Measurements from ENCODE around the gene GRK2. TPM values are rescaled to one million over a fixed set of nuclear protein-coding genes. Genes with fewer than 3 reads are reported as not detected.
A peak's percentile ranks its signal among the peaks of the same experiment; 100 is the strongest.

Gene GRK2
- total and polyA plus RNA-seq, 9 of the 15 experiments (the other 6 are each of a cell fraction or from before 2014, with no cell fraction given): 0.24 to 95.8 (median 56.5) TPM

GRCh38 chr11:67270256-67271204 is 4.3 kb downstream of the GRK2 start:
- FAIRE-seq (no peak), ATAC-seq (no peak), DNase-seq (ENCODE audit: extremely low read depth in 1 of 4, low spot score in 3 of 4) (no peak)
- peaks cover 20% of the 10 kb centered on the region; the same call in 1 of the 2 replicates for H4K20me1 ChIP-seq (replicated peaks; ENCODE audit: control insufficient read depth, insufficient read depth, low read length)
- peaks cover 72% of the 10 kb centered on the region; the same call in 2 of the 3 replicates for H3K36me3 ChIP-seq (ENCODE audit: control insufficient read depth, insufficient read depth, low read length)
- no peaks in the 10 kb centered on the region for H3K9me3 ChIP-seq (replicated peaks; ENCODE audit: control insufficient read depth, insufficient read depth, low read depth, low read length)
- H3K27ac ChIP-seq (ENCODE audit: extremely low read depth, low read depth, low read length): peak overlapping the region; percentile 22; the same call in 2 of the 3 replicates
- 0 out of 2 replicates have a peak overlapping the region, but pooled peaks have one; percentile 25 for H3K4me2 ChIP-seq (ENCODE audit: insufficient read depth, low read length)
- TF ChIP-seq RBFOX2 (IDR thresholded peaks at IDR 0.05; ENCODE audit: low read depth, low read length) (peak; percentile 5; the same call in 1 of the 2 replicates), ZNF282 (CRISPR knock-in tag; IDR thresholded peaks at IDR 0.05) (no peak)
- H3K79me2 ChIP-seq (ENCODE audit: control insufficient read depth, insufficient read depth, low read length): peaks cover 91% of the 10 kb centered on the region
- in situ Hi-C loops (cut with MboI) (no loop called here), intact Hi-C loops (cut with micrococcal nuclease) (no loop called here)
- 65% methylated on average over 22 of the region's 28 CpGs for WGBS (ENCODE audit: insufficient coverage, low coverage, missing lambda C conversion rate)
- no peaks in the 10 kb centered on the region for H3K27me3 ChIP-seq (ENCODE audit: control insufficient read depth in 2 of 2, insufficient read depth in 2 of 2, low read length in 2 of 2)
- ChIA-PET CTCF (ENCODE audit: low intra/inter-chr PET ratio) (no interaction called here), POLR2A (interaction anchor here (0.6 to 1.6 kb wide), 5 partner anchors 8 to 245 kb away, joined by 3 to 5 read pairs (median 4); no protein-coding TSS in a partner anchor)
- H3K4me3 ChIP-seq: no peak overlapping the region
- peaks cover 7% of the 10 kb centered on the region for H3K9me1 ChIP-seq (ENCODE audit: control insufficient read depth, insufficient read depth, low read length)
- BruUV-seq (replicated peaks): TSS peak; percentile 5
- no peak overlapping the region for H2AFZ ChIP-seq (ENCODE audit: low read depth, low read length)
- peak overlapping the region in 1 of 2 experiments; percentile 70; a peak in 2 of 4 replicates for H3K9ac ChIP-seq (ENCODE audit: insufficient read depth in 1 of 2, low read depth in 2 of 2, low read length in 2 of 2)
- H3K4me1 ChIP-seq (replicated peaks in 1 of 2; ENCODE audit: control insufficient read depth in 2 of 2, insufficient read depth in 2 of 2, low read length in 2 of 2): peaks cover 34 to 85% of the 10 kb centered on the region in 2 experiments

GRCh38 chr11:67271205-67271540 is 4.9 kb downstream of the GRK2 start:
- Histone ChIP-seq H3K27me3 (ENCODE audit: control insufficient read depth in 2 of 2, insufficient read depth in 2 of 2, low read length in 2 of 2) (no peaks in the 10 kb centered on the region), H3K36me3 (ENCODE audit: control insufficient read depth, insufficient read depth, low read length) (peaks cover 79% of the 10 kb centered on the region; the same call in 2 of the 3 replicates), H2AFZ (ENCODE audit: low read depth, low read length) (no peak overlapping the region), H3K9ac (ENCODE audit: insufficient read depth in 1 of 2, low read depth in 2 of 2, low read length in 2 of 2) (no peak overlapping the region; a peak in 1 of 4 replicates), H3K79me2 (ENCODE audit: control insufficient read depth, insufficient read depth, low read length) (peaks cover 95% of the 10 kb centered on the region), H3K9me3 (replicated peaks; ENCODE audit: control insufficient read depth, insufficient read depth, low read depth, low read length) (no peaks in the 10 kb centered on the region), H4K20me1 (replicated peaks; ENCODE audit: control insufficient read depth, insufficient read depth, low read length) (peaks cover 20% of the 10 kb centered on the region; the same call in 1 of the 2 replicates), H3K27ac (ENCODE audit: extremely low read depth, low read depth, low read length) (no peak overlapping the region), H3K4me3 (no peak overlapping the region), H3K4me2 (ENCODE audit: insufficient read depth, low read length) (no peak overlapping the region), H3K4me1 (replicated peaks in 1 of 2; ENCODE audit: control insufficient read depth in 2 of 2, insufficient read depth in 2 of 2, low read length in 2 of 2) (peaks cover 35 to 87% of the 10 kb centered on the region in 2 experiments), H3K9me1 (ENCODE audit: control insufficient read depth, insufficient read depth, low read length) (peaks cover 7% of the 10 kb centered on the region)
- DNase-seq (ENCODE audit: extremely low read depth in 1 of 4, low spot score in 3 of 4): no peak
- 77% methylated on average over 5 of the region's 5 CpGs for WGBS (ENCODE audit: insufficient coverage, low coverage, missing lambda C conversion rate)
- intact Hi-C loops (cut with micrococcal nuclease) (no loop called here), in situ Hi-C loops (cut with MboI) (no loop called here)
- POLR2A ChIA-PET: interaction anchor here (0.6 to 1.7 kb wide), 4 partner anchors 13 to 244 kb away, joined by 4 to 11 read pairs (median 4); no protein-coding TSS in a partner anchor
- ATAC-seq: no peak
- no peak for FAIRE-seq
- BruUV-seq (replicated peaks): no TSS peak
- CTCF ChIA-PET (ENCODE audit: low intra/inter-chr PET ratio): no interaction called here
- TF ChIP-seq CGGBP1 (CRISPR knock-in tag; IDR thresholded peaks at IDR 0.05) (no peak), SPI1 (IDR thresholded peaks at IDR 0.05; ENCODE audit: borderline replicate concordance, low read depth, low read length) (no peak), SRF (CRISPR knock-in tag; IDR thresholded peaks at IDR 0.05) (no peak), ATF7 (IDR thresholded peaks at IDR 0.05) (no peak), VEZF1 (CRISPR knock-in tag; IDR thresholded peaks at IDR 0.05) (no peak), NKRF (IDR thresholded peaks at IDR 0.05; ENCODE audit: borderline replicate concordance) (no peak), POLR2AphosphoS2 (IDR thresholded peaks at IDR 0.05; ENCODE audit: low read length) (no peak), ZNF764 (CRISPR knock-in tag; IDR thresholded peaks at IDR 0.05; ENCODE audit: low read depth) (no peak)

Data from K562 (cell line).